T-helper 2 cell (primary cell): ENCODE measurements around the gene BICRA.
A peak's percentile ranks its signal among the peaks of the same experiment; 100 is the strongest.

Source experiments
- DNase-seq, 5 experiments: peaks; one replicate each; pipeline versions ENCODE4 v3.0.0 to v3.0.0-alpha.2; 2012 to 2022

The BICRA gene

DNA sequence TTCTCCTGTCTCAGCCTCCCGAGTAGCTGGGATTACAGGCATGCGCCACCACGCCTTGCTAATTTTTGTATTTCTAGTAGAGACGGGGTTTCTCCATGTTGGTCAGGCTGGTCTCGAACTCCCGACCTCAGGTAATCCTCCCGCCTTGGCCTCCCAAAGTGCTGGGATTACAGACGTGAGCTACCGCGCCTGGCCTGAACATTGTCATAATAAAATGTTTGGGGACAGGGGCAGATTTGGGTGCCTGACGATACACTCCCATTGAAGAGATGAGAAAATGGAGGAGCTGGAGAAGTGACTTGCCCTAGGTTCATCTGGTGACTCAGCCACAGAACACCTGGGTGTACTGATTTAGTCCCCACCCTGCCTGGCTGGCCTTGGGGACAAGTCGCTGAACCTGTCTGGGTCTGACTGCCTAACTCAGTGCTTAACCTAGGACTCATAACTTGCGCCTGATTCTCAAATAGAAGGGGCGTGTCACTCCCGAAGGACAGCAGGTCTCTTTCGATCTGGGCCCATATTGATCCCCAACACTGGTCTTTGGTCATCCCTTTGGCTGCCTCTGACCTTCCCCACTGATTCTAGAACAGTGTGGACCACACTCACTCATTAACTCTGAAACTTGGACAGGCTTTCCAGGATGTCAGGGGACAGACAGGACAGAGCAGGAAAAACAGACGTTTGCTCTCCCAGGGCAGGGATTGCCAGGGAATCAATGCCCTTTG lies 7.6 kb upstream of the BICRA start:
- no peak for DNase-seq

- no peak for DNase-seq
Measured at GRCh38 chr19:47603706-47604565, 5.0 kb upstream of the BICRA start.

GRCh38 chr19:47607564-47608073 lies 1.3 kb upstream of the BICRA start:
- no peak for DNase-seq

- DNase-seq, result peak; percentile 92 to 95 (median 95)
Measured at GRCh38 chr19:47608074-47608918, 638 bp upstream of the BICRA start.

DNA sequence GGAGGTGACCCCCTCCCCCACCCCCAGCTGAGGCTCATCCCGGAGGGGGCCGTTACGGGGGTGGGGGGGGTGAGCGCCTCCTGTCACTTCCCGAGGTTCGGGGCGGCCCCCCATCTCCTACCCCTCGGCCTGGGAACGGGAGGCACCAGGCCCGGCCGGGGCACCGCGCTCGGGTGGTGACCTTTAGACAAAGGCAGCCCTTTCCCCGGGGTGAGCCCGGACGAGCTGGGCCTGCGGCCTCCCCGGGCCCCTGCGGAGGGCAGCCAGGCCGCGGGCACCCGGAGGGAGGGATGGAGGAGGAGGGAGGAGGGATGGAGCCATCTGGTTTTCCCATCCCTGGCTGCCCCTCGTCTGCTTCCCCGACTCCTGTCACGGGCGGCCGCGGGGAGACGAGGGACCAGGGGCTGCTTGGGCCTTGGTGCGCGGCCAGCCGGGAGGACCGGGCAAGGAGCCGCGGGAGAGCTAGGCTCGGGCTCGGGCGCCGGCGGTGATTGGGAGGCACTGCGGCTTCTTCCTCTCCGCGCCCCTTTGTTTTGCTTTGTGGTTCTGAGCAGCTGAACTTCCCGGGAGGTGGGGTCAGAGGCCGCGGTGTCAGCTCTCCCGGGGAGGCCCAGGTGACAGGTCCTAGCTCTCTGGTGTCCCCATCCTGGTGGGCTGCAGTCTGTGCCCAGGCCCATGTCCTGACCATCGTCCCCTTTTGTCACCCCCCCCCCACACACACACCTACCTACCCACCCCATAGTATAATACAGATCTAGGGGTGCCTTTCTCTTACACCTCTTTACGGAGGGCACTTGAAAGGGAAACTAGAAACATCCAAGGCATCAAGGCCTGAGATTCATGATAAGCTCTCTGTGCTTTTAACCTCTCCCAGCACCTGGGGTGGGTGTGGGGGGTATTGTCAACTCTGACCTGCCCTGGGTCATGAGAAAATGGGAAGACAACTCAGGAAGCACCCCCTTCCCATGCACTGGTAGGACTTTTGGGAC lies 1.3 kb downstream of the BICRA start:
- DNase-seq, result peak; percentile 15 to 62 (median 46)

DNA sequence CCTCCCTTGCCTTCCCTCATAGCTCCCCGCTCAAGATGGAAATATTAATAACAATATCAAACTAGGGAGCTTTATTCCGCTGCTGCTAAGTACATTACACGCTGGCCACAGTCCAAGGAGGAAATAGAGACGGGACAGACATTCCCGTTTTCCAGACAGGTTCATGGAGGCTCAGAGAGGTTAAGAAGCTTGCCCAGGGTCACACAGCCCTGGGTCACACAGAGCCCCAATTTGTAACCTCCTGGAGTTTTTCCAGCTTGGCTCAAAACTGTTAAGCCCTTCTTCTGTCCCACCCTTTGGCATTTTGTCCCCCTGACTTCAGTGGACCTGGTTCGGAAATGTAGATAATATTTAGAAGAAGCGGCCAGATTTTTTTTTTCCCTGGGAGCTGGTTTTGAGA lies 2.0 kb downstream of the BICRA start:
- DNase-seq, result no peak

GRCh38 chr19:47613165-47614020 lies 4.5 kb downstream of the BICRA start:
- DNase-seq, result no peak

GRCh38 chr19:47614021-47614295 lies 5.0 kb downstream of the BICRA start:
- DNase-seq, result no peak

- DNase-seq, result no peak
Measured at GRCh38 chr19:47614559-47614958, 5.6 kb downstream of the BICRA start.

DNA sequence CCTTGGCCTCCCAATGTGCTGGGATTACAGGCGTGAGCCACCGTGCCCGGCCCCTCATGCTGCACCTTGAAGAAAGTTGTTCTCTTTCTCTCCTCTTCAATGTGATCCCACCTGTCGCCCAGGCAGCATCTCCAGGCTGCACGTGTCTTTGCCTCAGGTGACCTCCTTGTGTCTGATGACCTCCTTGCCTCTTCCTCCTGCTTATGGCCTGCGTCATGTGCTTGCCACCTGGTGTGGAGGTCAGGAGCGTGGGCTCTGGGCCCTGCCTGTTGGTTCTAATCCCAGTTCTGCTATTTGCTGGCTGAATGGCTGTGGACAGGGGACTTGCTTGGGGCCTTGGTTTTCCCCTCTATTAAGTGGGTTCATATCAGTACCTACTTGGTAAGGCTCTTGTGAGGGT lies 6.3 kb downstream of the BICRA start:
- no peak for DNase-seq

- no peak for DNase-seq
Measured at GRCh38 chr19:47615714-47616113, 6.8 kb downstream of the BICRA start.

DNA sequence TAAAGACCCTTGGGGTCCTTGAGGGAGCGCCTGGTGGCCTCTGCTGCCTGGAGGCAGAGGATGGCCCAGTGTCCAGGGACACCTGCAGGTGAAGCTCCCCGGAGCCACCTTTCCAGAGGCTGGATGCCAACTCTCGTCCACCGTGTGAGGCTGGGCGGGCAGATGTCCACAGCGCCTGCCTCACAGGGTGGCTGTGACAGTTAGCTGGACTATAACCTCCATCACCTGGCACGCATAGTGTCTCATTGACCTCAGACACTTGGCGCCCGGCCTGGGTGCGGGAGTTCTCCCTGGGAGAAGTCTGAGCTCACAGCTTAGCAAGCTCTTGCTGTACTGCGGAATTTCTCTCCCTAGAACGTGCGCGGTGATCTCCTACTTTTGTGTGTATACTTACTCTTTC lies 9.8 kb downstream of the BICRA start:
- no peak for DNase-seq

GRCh38 chr19:47619763-47620162 lies 10.8 kb downstream of the BICRA start:
- no peak for DNase-seq

DNA sequence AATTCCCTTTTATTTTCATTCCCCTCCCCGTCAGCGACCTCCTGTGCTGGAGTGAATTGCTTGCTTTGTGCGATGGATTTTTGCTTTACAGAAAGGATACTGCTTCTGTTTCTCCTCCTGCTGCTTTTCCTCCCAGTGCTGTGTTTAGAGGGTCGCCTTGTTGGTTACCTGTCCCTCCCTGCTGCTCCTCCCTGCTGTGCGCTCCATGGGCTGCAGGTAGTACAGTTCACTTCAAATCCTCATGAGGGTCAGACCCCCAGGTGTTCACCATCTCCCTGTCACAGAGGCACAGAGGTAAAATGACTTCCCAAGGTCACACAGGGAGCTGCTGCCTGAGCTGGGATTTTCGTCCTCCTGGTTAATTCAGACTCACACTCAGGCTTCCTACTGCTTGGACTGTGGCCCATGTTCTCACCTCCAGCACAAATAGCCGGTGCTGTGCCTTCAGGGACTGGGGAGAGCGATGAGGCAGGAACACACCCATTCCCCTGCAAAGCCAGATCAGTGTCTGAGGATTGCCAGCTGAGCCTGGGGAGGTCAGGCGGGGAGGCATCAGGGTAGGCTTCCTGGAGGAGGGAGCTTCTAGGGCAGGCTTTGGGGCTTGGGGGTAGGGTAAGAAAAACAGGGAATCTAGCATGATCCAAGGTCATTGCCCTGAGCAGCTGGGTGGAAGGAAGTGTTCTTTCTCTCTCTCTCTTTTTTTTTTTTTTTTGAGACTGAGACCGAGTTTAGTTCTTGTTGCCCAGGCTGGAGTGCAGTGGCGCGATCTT lies 14.4 kb downstream of the BICRA start:
- no peak for DNase-seq

DNA sequence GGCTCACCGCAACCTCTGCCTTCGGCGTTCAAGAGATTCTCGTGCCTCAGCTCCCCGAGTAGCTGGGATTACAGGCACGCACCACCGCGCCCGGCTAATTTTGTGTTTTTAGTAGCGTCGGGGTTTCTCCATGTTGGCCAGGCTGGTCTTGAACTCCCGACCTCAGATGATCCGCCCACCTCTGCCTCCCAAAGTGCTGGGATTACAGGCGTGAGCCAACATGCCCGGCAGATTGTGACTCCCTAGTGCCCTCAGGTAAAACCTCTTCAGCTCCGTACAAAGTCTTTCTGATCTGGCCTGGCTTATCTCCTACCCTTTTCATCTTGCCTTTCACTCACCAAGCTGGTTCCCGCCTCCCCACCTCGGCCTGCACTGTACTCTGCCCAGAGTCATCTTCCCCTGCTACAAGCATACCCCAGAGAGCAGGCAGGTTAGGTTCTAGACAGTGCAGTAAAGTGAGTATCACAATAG lies 15.0 kb downstream of the BICRA start:
- no peak for DNase-seq

GRCh38 chr19:47625650-47626049 lies 16.7 kb downstream of the BICRA start:
- no peak for DNase-seq

- DNase-seq, result no peak
Measured at GRCh38 chr19:47626238-47626637, 17.3 kb downstream of the BICRA start.

- no peak for DNase-seq
Measured at GRCh38 chr19:47628078-47628771, 19.3 kb downstream of the BICRA start.

DNA sequence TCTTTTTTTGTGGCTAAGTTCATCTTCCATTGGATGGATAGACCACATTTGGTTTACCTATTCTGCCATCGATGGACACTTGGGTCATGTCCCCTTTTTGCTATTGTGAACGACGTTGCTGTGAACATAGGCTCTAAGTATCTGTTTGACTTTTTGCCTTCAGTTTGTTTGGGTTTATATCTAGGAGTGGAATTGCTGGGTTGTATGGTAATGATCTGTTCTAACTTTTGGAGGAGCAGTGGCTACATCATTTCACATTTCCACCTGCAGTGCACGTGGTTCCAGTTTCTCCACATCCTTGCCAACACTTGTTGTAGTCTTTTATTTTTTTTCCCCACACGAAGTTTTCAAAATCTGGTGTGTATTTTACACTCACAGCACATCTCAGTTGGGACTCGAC lies 21.7 kb downstream of the BICRA start:
- no peak for DNase-seq
